ENCODE results near the gene ADCY7. TPM values are rescaled to one million over a fixed set of nuclear protein-coding genes. Genes with fewer than 3 reads are reported as not detected.

Gene ADCY7
- total and polyA plus RNA-seq, 12 donors: 2.8 to 44.4 (median 17.5) TPM

GRCh38 chr16:50253514-50253910, 12.8 kb upstream of the ADCY7 start:
- no peaks in the 10 kb centered on the region for H3K27me3 ChIP-seq
- no peaks in the 10 kb centered on the region for H3K9me3 ChIP-seq (replicated peaks in 1 of 3)
- no peak overlapping the region for H3K4me3 ChIP-seq
- TF ChIP-seq POLR2A (IDR thresholded peaks at IDR 0.05) (no peak), CTCF (IDR thresholded peaks at IDR 0.05) (no peak)
- H3K27ac ChIP-seq: no peak overlapping the region
- no peaks in the 10 kb centered on the region for H3K36me3 ChIP-seq (replicated peaks in 1 of 2)
- intact Hi-C loops (cut with DNase I): no loop called here
- no peaks in the 10 kb centered on the region for H3K4me1 ChIP-seq (replicated peaks in 1 of 2)
- peak in 1 of 7 donors; percentile 36 for DNase-seq
- WGBS, 4 donors: 85 to 94% (median 89%) methylated on average over 3 to 8 of the region's 8 CpGs

- TF ChIP-seq CTCF (IDR thresholded peaks at IDR 0.05): no peak
- TF ChIP-seq POLR2A (IDR thresholded peaks at IDR 0.05): no peak
- intact Hi-C loops (cut with DNase I): no loop called here
- no peaks in the 10 kb centered on the region for H3K27me3 ChIP-seq
- peaks cover 0 to 2% of the 10 kb centered on the region in 2 donors for H3K4me1 ChIP-seq (replicated peaks in 1 of 2)
- DNase-seq: no peak
- H3K4me3 ChIP-seq: no peak overlapping the region
- WGBS, 4 donors: 69 to 82% (median 75%) methylated on average over 7 of the region's 7 CpGs
- H3K27ac ChIP-seq: no peak overlapping the region
- no peaks in the 10 kb centered on the region for H3K9me3 ChIP-seq (replicated peaks in 1 of 3)
- no peaks in the 10 kb centered on the region for H3K36me3 ChIP-seq (replicated peaks in 1 of 2)
Observed at GRCh38 chr16:50254072-50254471, 12.3 kb upstream of the ADCY7 start.

GRCh38 chr16:50255538-50255937, 10.8 kb upstream of the ADCY7 start:
- H3K4me3 ChIP-seq: no peak overlapping the region
- intact Hi-C loops (cut with DNase I): no loop called here
- no peak overlapping the region for H3K27ac ChIP-seq
- TF ChIP-seq POLR2A (IDR thresholded peaks at IDR 0.05) (no peak), CTCF (IDR thresholded peaks at IDR 0.05) (no peak)
- 86 to 92% (median 88%) methylated on average over 2 of the region's 2 CpGs for WGBS, 4 donors
- DNase-seq: no peak
- H3K27me3 ChIP-seq: no peaks in the 10 kb centered on the region
- no peaks in the 10 kb centered on the region for H3K9me3 ChIP-seq (replicated peaks in 1 of 3)
- no peaks in the 10 kb centered on the region for H3K36me3 ChIP-seq (replicated peaks in 1 of 2)
- H3K4me1 ChIP-seq (replicated peaks in 1 of 2): peaks cover 0 to 11% of the 10 kb centered on the region in 2 donors

- Histone ChIP-seq H3K27me3 (no peaks in the 10 kb centered on the region), H3K36me3 (replicated peaks in 1 of 2) (no peaks in the 10 kb centered on the region), H3K27ac (no peak overlapping the region), H3K9me3 (replicated peaks in 1 of 3) (no peaks in the 10 kb centered on the region), H3K4me1 (replicated peaks in 1 of 2) (peaks cover 0 to 11% of the 10 kb centered on the region in 2 donors), H3K4me3 (no peak overlapping the region)
- no peak for DNase-seq
- WGBS, 4 donors: 52 to 100% (median 79%) methylated on average over 1 of the region's 1 CpG
- intact Hi-C loops (cut with DNase I): no loop called here
- TF ChIP-seq POLR2A (IDR thresholded peaks at IDR 0.05): no peak
Observed at GRCh38 chr16:50256604-50257003, 9.7 kb upstream of the ADCY7 start.

GRCh38 chr16:50257876-50258275, 8.5 kb upstream of the ADCY7 start:
- H3K36me3 ChIP-seq (replicated peaks in 1 of 2): no peaks in the 10 kb centered on the region
- no peak overlapping the region for H3K27ac ChIP-seq
- peaks cover 0 to 11% of the 10 kb centered on the region in 2 donors for H3K4me1 ChIP-seq (replicated peaks in 1 of 2)
- no peaks in the 10 kb centered on the region for H3K27me3 ChIP-seq
- no peak overlapping the region for H3K4me3 ChIP-seq
- DNase-seq: no peak
- TF ChIP-seq CTCF (IDR thresholded peaks at IDR 0.05): no peak
- TF ChIP-seq POLR2A (IDR thresholded peaks at IDR 0.05): no peak
- intact Hi-C loops (cut with DNase I): no loop called here
- WGBS, 4 donors: 87 to 90% (median 89%) methylated on average over 9 of the region's 9 CpGs
- no peaks in the 10 kb centered on the region for H3K9me3 ChIP-seq (replicated peaks in 1 of 3)
